DOHH2 (cell line): ENCODE data around the gene PXK.
A peak's percentile ranks its signal among the peaks of the same experiment; 100 is the strongest.

Experiments
- H3F3A ChIP-seq: fragments of 200-600 bp; sonication (generic), shearing (Covaris generic); 2 replicates; pipeline ENCODE4 v1.6.0; 2016; ENCODE audit warnings: antibody characterized with exemption, mild to moderate bottlenecking; ENCODE audit not compliant: control insufficient read depth, insufficient read depth
- H3K27ac ChIP-seq: fragments of 200-600 bp; sonication (generic); 2 replicates; pipeline ENCODE4 v1.5.1; 2014; ENCODE audit warnings: low read depth, mild to moderate bottlenecking, low read length, moderate library complexity
- H3K27me3 ChIP-seq: fragments of 200-600 bp; sonication (generic); 2 replicates; pipeline ENCODE4 v1.6.1; 2014; ENCODE audit warnings: mild to moderate bottlenecking, low read length, mixed read lengths; ENCODE audit not compliant: control insufficient read depth
- H3K36me3 ChIP-seq: fragments of 200-600 bp; sonication (generic); 2 replicates; pipeline ENCODE4 v1.6.1; 2014; ENCODE audit warnings: mild to moderate bottlenecking, low read length, moderate library complexity, mixed read lengths; ENCODE audit not compliant: control insufficient read depth
- H3K4me1 ChIP-seq: fragments of 200-600 bp; sonication (generic); 2 replicates; pipeline ENCODE4 v1.6.1; 2014; ENCODE audit warnings: mild to moderate bottlenecking, low read length, mixed read lengths; ENCODE audit not compliant: control insufficient read depth
- H3K4me2 ChIP-seq: fragments of 200-600 bp; sonication (generic); 2 replicates; pipeline ENCODE4 v1.6.0; 2014; ENCODE audit warnings: mild to moderate bottlenecking, low read length, moderate library complexity
- H3K4me3 ChIP-seq: fragments of 200-600 bp; sonication (generic); 2 replicates; pipeline ENCODE4 v1.5.1; 2014; ENCODE audit warnings: mild to moderate bottlenecking, low read length, mixed read lengths
- H3K79me2 ChIP-seq: fragments of 200-600 bp; sonication (generic); 2 replicates; pipeline ENCODE4 v1.6.1; 2014; ENCODE audit warnings: mild to moderate bottlenecking, low read length, mixed read lengths; ENCODE audit not compliant: control insufficient read depth
- H3K9me2 ChIP-seq: fragments of 200-600 bp; sonication (generic); replicated peaks from 2 replicates; pipeline ENCODE4 v1.6.1; 2014; ENCODE audit warnings: mild to moderate bottlenecking, low read length, mixed read lengths; ENCODE audit not compliant: control insufficient read depth
- H3K9me3 ChIP-seq: fragments of 200-600 bp; sonication (generic); 2 replicates; pipeline ENCODE4 v1.6.1; 2014; ENCODE audit warnings: antibody characterized with exemption, low read length, mixed read lengths; ENCODE audit not compliant: control insufficient read depth, insufficient read depth
- H4K20me1 ChIP-seq: fragments of 200-600 bp; sonication (generic); 2 replicates; pipeline ENCODE4 v1.6.0; 2014; ENCODE audit warnings: low read depth, mild to moderate bottlenecking, antibody characterized with exemption, low read length, moderate library complexity; ENCODE audit not compliant: control insufficient read depth, insufficient read depth
- EZH2phosphoT487 ChIP-seq: fragments of 200-600 bp; sonication (generic); IDR thresholded peaks from 2 replicates; pipeline ENCODE4 v1.6.1; 2017; ENCODE audit warnings: borderline replicate concordance, mild to moderate bottlenecking, antibody characterized with exemption, low read length, moderate library complexity, mixed read lengths
- TF ChIP-seq, protein P1 (sequence below): fragments of 200-600 bp; sonication (generic); IDR thresholded peaks from one replicate; pipeline ENCODE4 v1.5.1; 2014; ENCODE audit warnings: antibody characterized with exemption, mild to moderate bottlenecking, low read depth, low read length; ENCODE audit not compliant: poor library complexity, severe bottlenecking

The PXK gene

GRCh38 chr3:58384381-58385090 is 51.8 kb downstream of the PXK start:
- Histone ChIP-seq H3F3A (peaks cover 12% of the 10 kb centered on the region), H3K27me3 (no peaks in the 10 kb centered on the region), H3K4me1 (peaks cover 68% of the 10 kb centered on the region), H3K9me2 (no peaks in the 10 kb centered on the region), H3K4me3 (no peak overlapping the region), H3K9me3 (no peaks in the 10 kb centered on the region), H3K4me2 (no peak overlapping the region), H3K27ac (no peak overlapping the region), H4K20me1 (0 out of 2 replicates have a peak, but pooled peaks cover 4% of the 10 kb centered on the region), H3K36me3 (peaks cover 94% of the 10 kb centered on the region), H3K79me2 (peaks cover 91% of the 10 kb centered on the region)
- TF ChIP-seq EZH2phosphoT487: no peak
- TF ChIP-seq, protein P1, sequence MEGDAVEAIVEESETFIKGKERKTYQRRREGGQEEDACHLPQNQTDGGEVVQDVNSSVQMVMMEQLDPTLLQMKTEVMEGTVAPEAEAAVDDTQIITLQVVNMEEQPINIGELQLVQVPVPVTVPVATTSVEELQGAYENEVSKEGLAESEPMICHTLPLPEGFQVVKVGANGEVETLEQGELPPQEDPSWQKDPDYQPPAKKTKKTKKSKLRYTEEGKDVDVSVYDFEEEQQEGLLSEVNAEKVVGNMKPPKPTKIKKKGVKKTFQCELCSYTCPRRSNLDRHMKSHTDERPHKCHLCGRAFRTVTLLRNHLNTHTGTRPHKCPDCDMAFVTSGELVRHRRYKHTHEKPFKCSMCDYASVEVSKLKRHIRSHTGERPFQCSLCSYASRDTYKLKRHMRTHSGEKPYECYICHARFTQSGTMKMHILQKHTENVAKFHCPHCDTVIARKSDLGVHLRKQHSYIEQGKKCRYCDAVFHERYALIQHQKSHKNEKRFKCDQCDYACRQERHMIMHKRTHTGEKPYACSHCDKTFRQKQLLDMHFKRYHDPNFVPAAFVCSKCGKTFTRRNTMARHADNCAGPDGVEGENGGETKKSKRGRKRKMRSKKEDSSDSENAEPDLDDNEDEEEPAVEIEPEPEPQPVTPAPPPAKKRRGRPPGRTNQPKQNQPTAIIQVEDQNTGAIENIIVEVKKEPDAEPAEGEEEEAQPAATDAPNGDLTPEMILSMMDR: no peak

GRCh38 chr3:58386626-58387365 is 54.1 kb downstream of the PXK start:
- Histone ChIP-seq H3K9me2 (no peaks in the 10 kb centered on the region), H3K27me3 (no peaks in the 10 kb centered on the region), H3K4me1 (peaks cover 65% of the 10 kb centered on the region), H3K4me3 (peak overlapping the region; percentile 7; the same call in 1 of the 2 replicates), H3K36me3 (peaks cover 91% of the 10 kb centered on the region), H4K20me1 (0 out of 2 replicates have a peak, but pooled peaks cover 4% of the 10 kb centered on the region), H3K9me3 (no peaks in the 10 kb centered on the region), H3K27ac (peak overlapping the region; percentile 43; the same call in 1 of the 2 replicates), H3F3A (peaks cover 10% of the 10 kb centered on the region), H3K79me2 (peaks cover 82% of the 10 kb centered on the region), H3K4me2 (peak overlapping the region; percentile 39)
- no peak for TF ChIP-seq EZH2phosphoT487
- TF ChIP-seq, protein P1: no peak

DNA sequence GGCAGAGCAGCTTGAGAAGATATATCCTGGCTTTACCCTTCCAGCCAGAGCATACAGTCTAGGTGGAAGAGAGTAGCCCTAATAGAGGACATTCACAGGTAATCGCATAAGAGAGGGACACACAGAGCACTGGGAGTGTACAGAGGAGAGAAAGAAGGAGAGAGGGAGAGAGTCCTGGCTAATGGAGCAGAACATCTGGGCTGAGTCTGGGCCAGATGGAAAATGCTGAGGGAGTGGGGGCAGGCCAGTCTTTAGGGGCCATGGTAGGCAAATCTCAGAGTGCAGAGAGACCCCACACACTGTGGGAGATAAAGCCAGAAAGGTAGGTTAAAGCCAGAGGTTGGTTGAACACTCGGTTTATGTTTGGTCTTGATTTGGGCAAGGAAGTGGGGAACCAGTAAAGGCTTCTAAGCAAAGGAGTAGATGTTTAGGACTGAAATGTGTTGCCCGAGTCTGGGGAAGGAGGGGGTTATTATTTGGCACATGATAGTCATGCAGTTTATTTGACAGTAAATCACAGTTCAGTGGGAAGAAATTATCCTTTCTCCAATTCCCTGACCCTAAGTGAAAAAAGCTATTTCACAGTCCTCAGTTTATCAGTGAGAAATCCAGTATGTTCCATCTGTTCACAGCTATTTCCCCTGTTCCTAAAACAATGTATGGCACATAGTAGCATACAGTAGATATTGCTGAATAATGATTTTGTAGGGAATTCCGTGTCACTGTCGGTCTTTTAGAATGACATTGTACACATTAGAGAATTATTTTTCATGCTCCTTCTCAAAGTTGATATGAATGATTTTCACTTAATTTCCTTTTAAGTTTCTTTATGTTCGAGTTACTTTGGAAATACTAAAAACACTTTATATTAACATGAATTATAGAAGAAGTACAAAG is 55.2 kb downstream of the PXK start:
- H3K27ac ChIP-seq: peak overlapping the region; percentile 43
- H3K27me3 ChIP-seq: no peaks in the 10 kb centered on the region
- peak overlapping the region; percentile 39 for H3K4me2 ChIP-seq
- peaks cover 59% of the 10 kb centered on the region for H3K4me1 ChIP-seq
- H3K9me2 ChIP-seq: no peaks in the 10 kb centered on the region
- TF ChIP-seq EZH2phosphoT487: no peak
- TF ChIP-seq, protein P1: no peak
- H3K79me2 ChIP-seq: peaks cover 79% of the 10 kb centered on the region
- 0 out of 2 replicates have a peak, but pooled peaks cover 4% of the 10 kb centered on the region for H4K20me1 ChIP-seq
- H3K9me3 ChIP-seq: no peaks in the 10 kb centered on the region
- peaks cover 8% of the 10 kb centered on the region; the same call in 1 of the 2 replicates for H3F3A ChIP-seq
- peak overlapping the region; percentile 28; the same call in 1 of the 2 replicates for H3K4me3 ChIP-seq
- peaks cover 91% of the 10 kb centered on the region for H3K36me3 ChIP-seq
